GM18502 (cell line): ENCODE measurements around the gene MYMX.
"Not testable (repeated sequence)": the region's sequence is repeated elsewhere in the genome, so short reads cannot be mapped to it uniquely, and the experiment has no call there.

Experiments used
- ATAC-seq: cut with Tn5 transposase; IDR thresholded peaks from one replicate; pipeline ENCODE4 v1.9.1; 2021; ENCODE audit warnings: mild to moderate bottlenecking; ENCODE audit not compliant: unreplicated experiment, poor library complexity

The MYMX gene

GRCh38 chr6:44216677-44217331 is at the start of gene MYMX:
MYMX (plus strand) TSS chr6:44216926; CDS start chr6:44217472, 546 bp downstream.
- ATAC-seq, result no peak

GRCh38 chr6:44167567-44167966 is 49.2 kb upstream of the MYMX start:
- no peak for ATAC-seq

- no peak for ATAC-seq
Measured at GRCh38 chr6:44169154-44169553, 47.6 kb upstream of the MYMX start.

- ATAC-seq, result no peak
Measured at GRCh38 chr6:44169886-44170570, 46.7 kb upstream of the MYMX start.

GRCh38 chr6:44171899-44172546 is 44.7 kb upstream of the MYMX start:
- no peak for ATAC-seq

GRCh38 chr6:44172731-44173500 is 43.8 kb upstream of the MYMX start:
- ATAC-seq, result peak; percentile 72

GRCh38 chr6:44176130-44176761 is 40.5 kb upstream of the MYMX start:
- no peak for ATAC-seq

- ATAC-seq, result peak; percentile 61
Measured at GRCh38 chr6:44176762-44177509, 39.8 kb upstream of the MYMX start.

GRCh38 chr6:44177691-44178423 is 38.9 kb upstream of the MYMX start:
- no peak for ATAC-seq

- no peak for ATAC-seq
Measured at GRCh38 chr6:44178424-44179071, 38.2 kb upstream of the MYMX start.

GRCh38 chr6:44179072-44179536 is 37.6 kb upstream of the MYMX start:
- no peak for ATAC-seq

GRCh38 chr6:44179648-44180047 is 37.1 kb upstream of the MYMX start:
- no peak for ATAC-seq

GRCh38 chr6:44180406-44180805 is 36.3 kb upstream of the MYMX start:
- no peak for ATAC-seq

GRCh38 chr6:44180886-44181285 is 35.8 kb upstream of the MYMX start:
- no peak for ATAC-seq

- ATAC-seq, result not testable (repeated sequence)
Measured at GRCh38 chr6:44181784-44182183, 34.9 kb upstream of the MYMX start.

GRCh38 chr6:44182911-44183390 is 33.8 kb upstream of the MYMX start:
- no peak for ATAC-seq

GRCh38 chr6:44183783-44184182 is 32.9 kb upstream of the MYMX start:
- no peak for ATAC-seq

GRCh38 chr6:44185356-44185755 is 31.4 kb upstream of the MYMX start:
- not testable (repeated sequence) for ATAC-seq
